ENCODE results near the gene TRABD2B.

DNA sequence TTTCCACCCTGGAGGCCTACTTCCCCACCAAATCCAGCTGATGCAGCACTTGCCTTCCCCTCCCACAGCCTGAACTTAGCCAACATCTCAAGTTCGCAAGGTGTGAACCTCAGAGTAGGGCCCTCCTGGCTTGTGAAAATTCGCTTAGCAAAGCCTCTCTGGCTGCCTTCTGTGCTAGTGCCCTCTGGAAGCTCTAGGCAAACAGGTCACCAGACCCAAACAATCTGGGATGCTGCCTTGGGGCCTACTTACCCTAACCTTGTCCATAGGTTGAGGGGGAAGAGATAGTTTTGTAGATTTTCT, 30.3 kb upstream of the TRABD2B start:
- TF ChIP-seq POLR2A (IDR thresholded peaks at IDR 0.05; ENCODE audit: low read depth, low read length) (no peak), GATA2 (IDR thresholded peaks at IDR 0.05; ENCODE audit: insufficient read depth, insufficient read length, low read depth, low read length) (no peak), EZH2 (IDR thresholded peaks at IDR 0.05; ENCODE audit: borderline replicate concordance, low read depth, low read length, severe bottlenecking) (no peak), POLR2AphosphoS5 (IDR thresholded peaks at IDR 0.05; ENCODE audit: insufficient read depth, low read depth, low read length) (no peak), FOS (IDR thresholded peaks at IDR 0.05; ENCODE audit: borderline replicate concordance, insufficient read depth, low read length) (no peak), MYC (IDR thresholded peaks at IDR 0.05; ENCODE audit: low read depth, low read length) (no peak)
- TF ChIP-seq, protein P1, sequence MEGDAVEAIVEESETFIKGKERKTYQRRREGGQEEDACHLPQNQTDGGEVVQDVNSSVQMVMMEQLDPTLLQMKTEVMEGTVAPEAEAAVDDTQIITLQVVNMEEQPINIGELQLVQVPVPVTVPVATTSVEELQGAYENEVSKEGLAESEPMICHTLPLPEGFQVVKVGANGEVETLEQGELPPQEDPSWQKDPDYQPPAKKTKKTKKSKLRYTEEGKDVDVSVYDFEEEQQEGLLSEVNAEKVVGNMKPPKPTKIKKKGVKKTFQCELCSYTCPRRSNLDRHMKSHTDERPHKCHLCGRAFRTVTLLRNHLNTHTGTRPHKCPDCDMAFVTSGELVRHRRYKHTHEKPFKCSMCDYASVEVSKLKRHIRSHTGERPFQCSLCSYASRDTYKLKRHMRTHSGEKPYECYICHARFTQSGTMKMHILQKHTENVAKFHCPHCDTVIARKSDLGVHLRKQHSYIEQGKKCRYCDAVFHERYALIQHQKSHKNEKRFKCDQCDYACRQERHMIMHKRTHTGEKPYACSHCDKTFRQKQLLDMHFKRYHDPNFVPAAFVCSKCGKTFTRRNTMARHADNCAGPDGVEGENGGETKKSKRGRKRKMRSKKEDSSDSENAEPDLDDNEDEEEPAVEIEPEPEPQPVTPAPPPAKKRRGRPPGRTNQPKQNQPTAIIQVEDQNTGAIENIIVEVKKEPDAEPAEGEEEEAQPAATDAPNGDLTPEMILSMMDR (IDR thresholded peaks at IDR 0.05; ENCODE audit: extremely low read depth in 1 of 2, insufficient read depth in 1 of 2, low read depth in 1 of 2, low read length in 2 of 2) = no peak
- TF ChIP-seq, protein P2, sequence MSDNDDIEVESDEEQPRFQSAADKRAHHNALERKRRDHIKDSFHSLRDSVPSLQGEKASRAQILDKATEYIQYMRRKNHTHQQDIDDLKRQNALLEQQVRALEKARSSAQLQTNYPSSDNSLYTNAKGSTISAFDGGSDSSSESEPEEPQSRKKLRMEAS (IDR thresholded peaks at IDR 0.05; ENCODE audit: insufficient read depth, insufficient read length) = no peak
